HG02840 (cell line): ENCODE measurements around the gene STARD5.
"Not testable (repeated sequence)": the region's sequence is repeated elsewhere in the genome, so short reads cannot be mapped to it uniquely, and the experiment has no call there.

Experiments
- ATAC-seq: cut with Tn5 transposase; IDR thresholded peaks from one replicate; pipeline ENCODE4 v1.9.1; 2021; ENCODE audit warnings: mild to moderate bottlenecking, moderate library complexity, moderate number of reproducible peaks; ENCODE audit not compliant: unreplicated experiment, low FRiP score

STARD5 gene

GRCh38 chr15:81323944-81324881 is at the start of gene STARD5:
Gene STARD5 (minus strand): TSS chr15:81324141. CDS start chr15:81324099, 42 bp downstream.
- peak; percentile 98 for ATAC-seq

- ATAC-seq: no peak
Observed at GRCh38 chr15:81373176-81373575, 49.2 kb upstream of the STARD5 start.

- no peak for ATAC-seq
Observed at GRCh38 chr15:81372575-81372974, 48.6 kb upstream of the STARD5 start.

- ATAC-seq: no peak
Observed at GRCh38 chr15:81363718-81364500, 40.0 kb upstream of the STARD5 start.

- ATAC-seq: no peak
Observed at GRCh38 chr15:81363276-81363675, 39.3 kb upstream of the STARD5 start.

GRCh38 chr15:81362790-81363189 is 38.8 kb upstream of the STARD5 start:
- ATAC-seq: no peak

- no peak for ATAC-seq
Observed at GRCh38 chr15:81361891-81362290, 38.0 kb upstream of the STARD5 start.

GRCh38 chr15:81360491-81360890 is 36.5 kb upstream of the STARD5 start:
- ATAC-seq: no peak

- ATAC-seq: no peak
Observed at GRCh38 chr15:81358248-81358647, 34.3 kb upstream of the STARD5 start.

- ATAC-seq: no peak
Observed at GRCh38 chr15:81357180-81357686, 33.3 kb upstream of the STARD5 start.

GRCh38 chr15:81356252-81356651 is 32.3 kb upstream of the STARD5 start:
- no peak for ATAC-seq

- ATAC-seq: no peak
Observed at GRCh38 chr15:81351651-81352050, 27.7 kb upstream of the STARD5 start.

- ATAC-seq: no peak
Observed at GRCh38 chr15:81349271-81349670, 25.3 kb upstream of the STARD5 start.

- not testable (repeated sequence) for ATAC-seq
Observed at GRCh38 chr15:81348691-81349090, 24.8 kb upstream of the STARD5 start.

GRCh38 chr15:81347910-81348309 is 24.0 kb upstream of the STARD5 start:
- ATAC-seq: no peak

GRCh38 chr15:81346611-81347010 is 22.7 kb upstream of the STARD5 start:
- ATAC-seq: no peak

- ATAC-seq: no peak
Observed at GRCh38 chr15:81343371-81343770, 19.4 kb upstream of the STARD5 start.

GRCh38 chr15:81341351-81341750 is 17.4 kb upstream of the STARD5 start:
- ATAC-seq: no peak

- ATAC-seq: no peak
Observed at GRCh38 chr15:81339851-81340250, 15.9 kb upstream of the STARD5 start.

- no peak for ATAC-seq
Observed at GRCh38 chr15:81339321-81339720, 15.4 kb upstream of the STARD5 start.
